ENCODE results near the gene SLC8A2. TPM values are rescaled to one million over a fixed set of nuclear protein-coding genes. Genes with fewer than 3 reads are reported as not detected.

The SLC8A2 gene, protein sequence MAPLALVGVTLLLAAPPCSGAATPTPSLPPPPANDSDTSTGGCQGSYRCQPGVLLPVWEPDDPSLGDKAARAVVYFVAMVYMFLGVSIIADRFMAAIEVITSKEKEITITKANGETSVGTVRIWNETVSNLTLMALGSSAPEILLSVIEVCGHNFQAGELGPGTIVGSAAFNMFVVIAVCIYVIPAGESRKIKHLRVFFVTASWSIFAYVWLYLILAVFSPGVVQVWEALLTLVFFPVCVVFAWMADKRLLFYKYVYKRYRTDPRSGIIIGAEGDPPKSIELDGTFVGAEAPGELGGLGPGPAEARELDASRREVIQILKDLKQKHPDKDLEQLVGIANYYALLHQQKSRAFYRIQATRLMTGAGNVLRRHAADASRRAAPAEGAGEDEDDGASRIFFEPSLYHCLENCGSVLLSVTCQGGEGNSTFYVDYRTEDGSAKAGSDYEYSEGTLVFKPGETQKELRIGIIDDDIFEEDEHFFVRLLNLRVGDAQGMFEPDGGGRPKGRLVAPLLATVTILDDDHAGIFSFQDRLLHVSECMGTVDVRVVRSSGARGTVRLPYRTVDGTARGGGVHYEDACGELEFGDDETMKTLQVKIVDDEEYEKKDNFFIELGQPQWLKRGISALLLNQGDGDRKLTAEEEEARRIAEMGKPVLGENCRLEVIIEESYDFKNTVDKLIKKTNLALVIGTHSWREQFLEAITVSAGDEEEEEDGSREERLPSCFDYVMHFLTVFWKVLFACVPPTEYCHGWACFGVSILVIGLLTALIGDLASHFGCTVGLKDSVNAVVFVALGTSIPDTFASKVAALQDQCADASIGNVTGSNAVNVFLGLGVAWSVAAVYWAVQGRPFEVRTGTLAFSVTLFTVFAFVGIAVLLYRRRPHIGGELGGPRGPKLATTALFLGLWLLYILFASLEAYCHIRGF
- total RNA-seq (10 to 100 TPM in 1 of 2 donors, 1 to 10 TPM in 1; 5.0 to 12.9 TPM), polyA plus RNA-seq (ENCODE audit: insufficient read depth, low read depth, low replicate concordance) (4.2 TPM)
- long read RNA-seq, donor 1 = 0 reads
- long read RNA-seq, donor 2 = 0 reads

- H3K4me1 ChIP-seq = peaks cover 13% of the 10 kb centered on the region
- TF ChIP-seq POLR2A (IDR thresholded peaks at IDR 0.05) = no peak
- no peak for TF ChIP-seq CTCF (IDR thresholded peaks at IDR 0.05)
- H3K36me3 ChIP-seq (ENCODE audit: low read depth, missing control alignments) = no peaks in the 10 kb centered on the region
- intact Hi-C loops (cut with DNase I; ENCODE audit: low total_unique reads) = no loop called here
- peak; percentile 82 for DNase-seq
- no peak within 1 kb of the TSS for H3K27ac ChIP-seq
- no peaks in the 10 kb centered on the region for H3K9me3 ChIP-seq
- 2% methylated on average over 9 to 29 of the region's 29 CpGs for WGBS, 2 donors
- H3K27me3 ChIP-seq = no peaks in the 10 kb centered on the region
- H3K4me3 ChIP-seq = peak within 1 kb of the TSS in 1 of 2 donors; percentile 36
Measured at GRCh38 chr19:47471733-47472457, at the start of gene SLC8A2. SLC8A2 (minus strand) TSS chr19:47471893; CDS start chr19:47466403, 5,490 bp downstream.

DNA sequence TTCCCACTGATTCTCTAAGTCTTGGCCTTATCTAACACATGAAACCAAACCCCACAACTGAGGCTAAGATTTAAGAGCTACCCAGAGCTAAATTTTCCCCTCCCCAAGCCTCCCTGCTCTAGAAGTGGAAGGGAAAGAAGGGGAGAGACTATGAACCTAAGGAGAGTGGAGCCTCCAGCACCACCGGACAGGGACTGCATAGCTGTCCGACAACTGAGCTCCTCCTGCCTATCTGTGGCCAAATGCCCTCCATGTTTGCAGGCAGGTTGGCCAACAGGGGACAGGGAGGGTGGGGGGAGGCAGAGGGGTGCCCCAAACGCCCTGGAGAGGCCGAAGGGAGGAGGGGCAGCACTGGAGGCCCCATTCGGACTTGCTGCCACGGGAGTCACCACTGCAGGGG lies 49.1 kb upstream of the SLC8A2 start:
- H3K36me3 ChIP-seq (ENCODE audit: low read depth, missing control alignments) = no peaks in the 10 kb centered on the region
- H3K9me3 ChIP-seq = no peaks in the 10 kb centered on the region
- intact Hi-C loops (cut with DNase I; ENCODE audit: low total_unique reads) = no loop called here
- H3K27me3 ChIP-seq = no peaks in the 10 kb centered on the region
- H3K4me1 ChIP-seq = no peaks in the 10 kb centered on the region
- TF ChIP-seq POLR2A (IDR thresholded peaks at IDR 0.05) (no peak), CTCF (IDR thresholded peaks at IDR 0.05) (no peak)
- no peak overlapping the region for H3K27ac ChIP-seq
- WGBS, 2 donors = 65 to 70% methylated on average over 6 of the region's 6 CpGs
- no peak for DNase-seq
- no peak overlapping the region for H3K4me3 ChIP-seq

- no peaks in the 10 kb centered on the region for H3K9me3 ChIP-seq
- no peak for TF ChIP-seq CTCF (IDR thresholded peaks at IDR 0.05)
- TF ChIP-seq POLR2A (IDR thresholded peaks at IDR 0.05) = no peak
- intact Hi-C loops (cut with DNase I; ENCODE audit: low total_unique reads) = no loop called here
- DNase-seq = no peak
- no peak overlapping the region for H3K4me3 ChIP-seq
- H3K36me3 ChIP-seq (ENCODE audit: low read depth, missing control alignments) = no peaks in the 10 kb centered on the region
- H3K4me1 ChIP-seq = no peaks in the 10 kb centered on the region
- H3K27ac ChIP-seq = no peak overlapping the region
- no peaks in the 10 kb centered on the region for H3K27me3 ChIP-seq
- WGBS, 2 donors = 83 to 88% methylated on average over 10 of the region's 10 CpGs
Measured at GRCh38 chr19:47520343-47520806, 48.7 kb upstream of the SLC8A2 start.

- WGBS, 2 donors = 82 to 84% methylated on average over 9 of the region's 9 CpGs
- DNase-seq = no peak
- Histone ChIP-seq H3K4me1 (no peaks in the 10 kb centered on the region), H3K36me3 (ENCODE audit: low read depth, missing control alignments) (no peaks in the 10 kb centered on the region), H3K27ac (no peak overlapping the region), H3K27me3 (no peaks in the 10 kb centered on the region), H3K4me3 (no peak overlapping the region), H3K9me3 (no peaks in the 10 kb centered on the region)
- TF ChIP-seq POLR2A (IDR thresholded peaks at IDR 0.05) = no peak
- TF ChIP-seq CTCF (IDR thresholded peaks at IDR 0.05) = no peak
- intact Hi-C loops (cut with DNase I; ENCODE audit: low total_unique reads) = loop anchor here (10.0 kb wide), 1 partner anchor 84 kb away; no protein-coding TSS in a partner anchor
Measured at GRCh38 chr19:47518854-47519253, 47.2 kb upstream of the SLC8A2 start.
